Gastroesophageal sphincter (tissue), 4 donors: ENCODE measurements around the gene IRAK4. TPM values are rescaled to one million over a fixed set of nuclear protein-coding genes. Genes with fewer than 3 reads are reported as not detected.

Source experiments
- ATAC-seq: fragments of 150-250 bp; one replicate; pipeline ENCODE4 v1.9.1; 2016; ENCODE audit warnings: mild to moderate bottlenecking, moderate library complexity
- H3K27ac ChIP-seq, 4 donors: fragments of 200-600 bp; sonication (generic) in 3 of 4; 1 replicate in 3 of 4; 2 replicates in 1 of 4; pipeline ENCODE4 v1.5.1; 2016 to 2019
- H3K27me3 ChIP-seq: fragments of 200-600 bp; sonication (generic); one replicate; pipeline ENCODE4 v1.5.1; 2019
- H3K36me3 ChIP-seq, 2 donors: fragments of 200-600 bp; sonication (generic); one replicate each; pipeline ENCODE4 v1.5.1; 2019; ENCODE audit warnings: control low read depth in 1 of 2
- H3K4me1 ChIP-seq, 3 donors: fragments of 200-600 bp; sonication (generic); 1 replicate in 2 of 3; 2 replicates in 1 of 3; pipeline ENCODE4 v1.5.1; 2016 to 2019; ENCODE audit warnings: control low read depth in 2 of 3
- H3K4me3 ChIP-seq, 2 donors: fragments of 200-600 bp; sonication (generic); one replicate each; pipeline ENCODE4 v1.5.1; 2019; ENCODE audit warnings: mild to moderate bottlenecking in 1 of 2, moderate library complexity in 1 of 2
- H3K9me3 ChIP-seq, 3 donors: fragments of 200-600 bp; sonication (generic); one replicate each; pipeline ENCODE4 v1.5.1; 2017 to 2019; ENCODE audit warnings: control low read depth in 2 of 3
- EP300 ChIP-seq: sonication (generic); formaldehyde crosslinking; IDR thresholded peaks from one replicate; pipeline ENCODE4 v1.6.1; 2017; ENCODE audit warnings: antibody characterized with exemption, mild to moderate bottlenecking
- POLR2A ChIP-seq, 2 donors: fragments of 450-650 bp; IDR thresholded peaks; one replicate each; pipeline ENCODE4 v1.6.1; 2017; ENCODE audit warnings: antibody characterized with exemption in 2 of 2, mild to moderate bottlenecking in 2 of 2, moderate library complexity in 1 of 2
- POLR2AphosphoS5 ChIP-seq: sonication (generic); formaldehyde crosslinking; IDR thresholded peaks from one replicate; pipeline ENCODE4 v1.6.1; 2017; ENCODE audit warnings: antibody characterized with exemption
- WGBS, 2 donors: methylation state at CpG; one replicate each; pipeline ENCODE4 v1.1.5; 2018; ENCODE audit warnings: low coverage in 1 of 2; 5-methylcytosine and 5-hydroxymethylcytosine counted together
- total RNA-seq, 4 donors: library from RNA; depleted of rRNA; stranded (reverse); fragments of >200 nt; gene quantifications; one replicate each; pipeline ENCODE4 v1.1.0, GENCODE V29; 2016
- TF ChIP-seq, protein P1 (sequence below), 4 experiments: fragments of 200-600 bp in 2 of 4; fragments of 450-650 bp in 2 of 4; sonication (generic) in 1 of 4; IDR thresholded peaks; one replicate each; pipeline ENCODE4 v1.5.1; 2017 to 2019; ENCODE audit warnings: antibody characterized with exemption in 4 of 4, mild to moderate bottlenecking in 2 of 4, moderate library complexity in 2 of 4

Gene IRAK4
- total RNA-seq, 4 donors from 2014 or later, result 15.3 to 36.6 (median 20.0) TPM

- peaks cover 0 to 52% of the 10 kb centered on the region in 2 donors for H3K36me3 ChIP-seq
- TF ChIP-seq, protein P1, sequence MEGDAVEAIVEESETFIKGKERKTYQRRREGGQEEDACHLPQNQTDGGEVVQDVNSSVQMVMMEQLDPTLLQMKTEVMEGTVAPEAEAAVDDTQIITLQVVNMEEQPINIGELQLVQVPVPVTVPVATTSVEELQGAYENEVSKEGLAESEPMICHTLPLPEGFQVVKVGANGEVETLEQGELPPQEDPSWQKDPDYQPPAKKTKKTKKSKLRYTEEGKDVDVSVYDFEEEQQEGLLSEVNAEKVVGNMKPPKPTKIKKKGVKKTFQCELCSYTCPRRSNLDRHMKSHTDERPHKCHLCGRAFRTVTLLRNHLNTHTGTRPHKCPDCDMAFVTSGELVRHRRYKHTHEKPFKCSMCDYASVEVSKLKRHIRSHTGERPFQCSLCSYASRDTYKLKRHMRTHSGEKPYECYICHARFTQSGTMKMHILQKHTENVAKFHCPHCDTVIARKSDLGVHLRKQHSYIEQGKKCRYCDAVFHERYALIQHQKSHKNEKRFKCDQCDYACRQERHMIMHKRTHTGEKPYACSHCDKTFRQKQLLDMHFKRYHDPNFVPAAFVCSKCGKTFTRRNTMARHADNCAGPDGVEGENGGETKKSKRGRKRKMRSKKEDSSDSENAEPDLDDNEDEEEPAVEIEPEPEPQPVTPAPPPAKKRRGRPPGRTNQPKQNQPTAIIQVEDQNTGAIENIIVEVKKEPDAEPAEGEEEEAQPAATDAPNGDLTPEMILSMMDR (IDR thresholded peaks at IDR 0.05), result no peak
- TF ChIP-seq POLR2AphosphoS5 (no peak), EP300 (no peak), POLR2A (IDR thresholded peaks at IDR 0.05) (no peak)
- H3K9me3 ChIP-seq, result no peaks in the 10 kb centered on the region
- no peak overlapping the region for H3K4me3 ChIP-seq
- ATAC-seq, result no peak
- no peaks in the 10 kb centered on the region for H3K4me1 ChIP-seq
- no peaks in the 10 kb centered on the region for H3K27me3 ChIP-seq
- H3K27ac ChIP-seq, result no peak overlapping the region
Observed at GRCh38 chr12:43789941-43790340, 31.2 kb downstream of the IRAK4 start.

DNA sequence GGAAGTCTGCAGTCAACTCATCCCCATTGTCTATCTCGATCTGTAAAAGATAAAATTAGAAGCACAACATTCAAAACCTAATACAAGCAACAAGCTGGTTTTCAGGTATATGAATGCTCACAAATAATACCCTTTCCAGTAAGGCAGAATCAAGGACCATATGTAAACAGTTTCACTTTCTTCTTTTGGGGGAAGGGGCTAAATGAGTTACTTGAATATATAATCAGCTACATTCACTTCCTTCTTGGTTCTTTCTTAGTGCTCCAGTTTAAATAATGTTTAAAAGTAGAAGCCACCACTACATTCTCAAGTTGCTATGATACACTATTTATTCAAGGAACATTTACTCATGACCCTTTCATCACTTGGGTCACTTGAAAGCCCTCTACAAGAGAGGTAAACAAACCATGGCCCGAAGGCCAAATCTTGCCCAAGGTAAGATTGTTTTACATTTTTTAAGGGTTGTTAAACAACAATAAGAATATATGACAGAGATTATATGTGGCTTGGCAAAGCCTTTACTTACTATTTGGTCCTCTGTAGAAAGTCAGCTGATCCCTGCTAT is 37.0 kb downstream of the IRAK4 start:
- H3K27ac ChIP-seq, result no peak overlapping the region
- H3K4me1 ChIP-seq, result no peaks in the 10 kb centered on the region
- peaks cover 13 to 75% of the 10 kb centered on the region in 2 donors for H3K36me3 ChIP-seq
- no peaks in the 10 kb centered on the region for H3K27me3 ChIP-seq
- no peak for ATAC-seq
- H3K4me3 ChIP-seq, result no peak overlapping the region
- WGBS, 2 donors, result 49 to 67% methylated on average over 2 of the region's 2 CpGs
- H3K9me3 ChIP-seq, result no peaks in the 10 kb centered on the region
- no peak for TF ChIP-seq EP300
- TF ChIP-seq, protein P1 (IDR thresholded peaks at IDR 0.05), result no peak
- TF ChIP-seq POLR2AphosphoS5, result no peak
- no peak for TF ChIP-seq POLR2A (IDR thresholded peaks at IDR 0.05)

DNA sequence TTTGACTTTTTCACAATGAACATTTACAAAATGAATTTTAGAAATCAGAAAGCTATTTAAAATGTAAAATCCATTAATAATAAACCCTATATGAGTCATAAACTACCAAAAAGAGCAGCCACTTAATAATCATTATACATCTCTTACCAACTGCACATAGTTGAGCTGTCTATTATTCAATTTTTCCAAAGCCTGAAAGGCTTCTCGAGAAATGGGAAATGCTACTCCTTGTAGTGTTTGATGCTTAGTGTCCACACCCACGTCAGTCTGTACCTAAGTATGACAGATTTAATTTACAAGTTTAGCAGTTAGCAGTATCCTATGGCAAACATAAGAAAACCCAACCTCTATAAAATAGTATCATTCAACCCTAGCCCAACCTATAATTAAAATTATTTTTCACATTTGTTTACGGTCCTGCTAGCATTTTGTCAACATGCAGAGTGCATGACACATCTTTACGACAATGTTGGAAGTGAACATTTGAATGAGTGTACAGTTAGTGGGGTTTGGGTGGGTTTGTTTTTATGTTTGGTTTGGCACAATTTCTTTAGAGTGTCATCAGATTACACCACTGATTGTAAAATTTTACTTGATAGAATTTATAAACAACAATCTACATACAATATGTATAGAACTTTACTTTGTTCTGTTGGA is 38.9 kb downstream of the IRAK4 start:
- Histone ChIP-seq H3K36me3 (peaks cover 13 to 87% of the 10 kb centered on the region in 2 donors), H3K27ac (no peak overlapping the region)
- 76 to 79% methylated on average over 4 of the region's 4 CpGs for WGBS, 2 donors

DNA sequence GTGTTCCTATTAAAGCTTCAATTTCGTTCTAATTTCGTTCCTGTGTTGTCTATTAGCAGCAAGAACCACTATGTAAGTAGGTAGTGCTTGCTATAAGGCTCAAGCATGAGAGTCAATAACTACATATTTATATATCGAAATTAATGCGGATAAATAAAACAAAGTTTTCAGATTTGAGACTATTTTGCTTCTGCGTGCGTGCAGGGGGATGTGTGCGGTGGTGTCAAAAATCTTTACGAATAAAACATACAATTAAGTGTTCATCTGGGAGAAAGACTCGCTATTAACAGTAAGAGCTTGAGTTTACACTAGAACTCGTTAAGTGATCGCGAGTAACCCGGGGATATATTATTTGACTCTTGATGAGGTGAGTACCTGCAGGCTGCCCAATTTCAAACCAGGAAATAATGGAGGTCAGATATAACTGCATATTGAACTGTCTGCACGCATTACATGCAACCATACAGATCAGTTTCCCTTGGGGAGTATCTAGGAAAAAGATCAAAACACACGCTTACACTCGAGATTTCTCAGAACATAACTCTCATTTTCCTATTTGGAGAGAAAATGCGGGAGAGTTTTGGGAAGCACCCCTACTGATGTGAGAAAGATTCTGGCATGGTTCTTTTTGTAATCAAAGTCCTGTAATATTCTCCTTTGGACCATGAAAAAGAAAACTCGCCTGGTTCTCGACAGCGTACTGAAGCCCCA is 46.6 kb downstream of the IRAK4 start:
- no peaks in the 10 kb centered on the region for H3K27me3 ChIP-seq
- no peaks in the 10 kb centered on the region for H3K9me3 ChIP-seq
- H3K4me3 ChIP-seq, result peak overlapping the region; percentile 83 to 100
- peaks cover 3 to 22% of the 10 kb centered on the region in 2 donors for H3K36me3 ChIP-seq
- WGBS, 2 donors, result 4 to 5% methylated on average over 17 to 18 of the region's 20 CpGs
- H3K27ac ChIP-seq, result peak overlapping the region; percentile 94 to 99 (median 96)
- TF ChIP-seq EP300 (no peak), POLR2A (IDR thresholded peaks at IDR 0.05) (no peak), POLR2AphosphoS5 (no peak)
- TF ChIP-seq, protein P1 (IDR thresholded peaks at IDR 0.05), result peak in 1 of 4 experiments; percentile 19
- no peak for ATAC-seq
- peaks cover 0 to 36% (median 6%) of the 10 kb centered on the region in 3 donors for H3K4me1 ChIP-seq

More for the DNA sequence above, 38.9 kb downstream of the IRAK4 start:
- no peaks in the 10 kb centered on the region for H3K27me3 ChIP-seq
- H3K4me1 ChIP-seq, result peaks cover 0 to 2% (median 0%) of the 10 kb centered on the region in 3 donors
- H3K4me3 ChIP-seq, result no peak overlapping the region
- H3K9me3 ChIP-seq, result no peaks in the 10 kb centered on the region
- ATAC-seq, result no peak
- TF ChIP-seq, protein P1 (IDR thresholded peaks at IDR 0.05), result no peak
- TF ChIP-seq POLR2A (IDR thresholded peaks at IDR 0.05) (no peak), POLR2AphosphoS5 (no peak), EP300 (no peak)
